Panc1 (cell line): ENCODE results near the gene COL28A1.

Experiments
- POLR2AphosphoS5 ChIP-seq: IDR thresholded peaks from 2 replicates; pipeline ENCODE4 v1.6.1; 2012; ENCODE audit warnings: mild to moderate bottlenecking, low read depth, low read length, moderate library complexity
- TCF7L2 ChIP-seq: IDR thresholded peaks from 2 replicates; pipeline ENCODE4 v1.6.1; 2011; ENCODE audit warnings: mild to moderate bottlenecking, low read depth, low read length, inconsistent platforms
- TF ChIP-seq, protein P1 (sequence below): fragments of 450-650 bp; IDR thresholded peaks from 2 replicates; pipeline ENCODE4 v1.5.1; 2017; ENCODE audit warnings: mild to moderate bottlenecking
- TF ChIP-seq, protein P2 (sequence below), 2 experiments: IDR thresholded peaks; 2 replicates each; pipeline ENCODE4 v1.6.1; 2011 to 2012; ENCODE audit warnings: low read depth in 2 of 2, control low read depth in 1 of 2, low read length in 1 of 2, mild to moderate bottlenecking in 1 of 2, moderate library complexity in 1 of 2; ENCODE audit not compliant: insufficient read depth in 1 of 2

DNA sequence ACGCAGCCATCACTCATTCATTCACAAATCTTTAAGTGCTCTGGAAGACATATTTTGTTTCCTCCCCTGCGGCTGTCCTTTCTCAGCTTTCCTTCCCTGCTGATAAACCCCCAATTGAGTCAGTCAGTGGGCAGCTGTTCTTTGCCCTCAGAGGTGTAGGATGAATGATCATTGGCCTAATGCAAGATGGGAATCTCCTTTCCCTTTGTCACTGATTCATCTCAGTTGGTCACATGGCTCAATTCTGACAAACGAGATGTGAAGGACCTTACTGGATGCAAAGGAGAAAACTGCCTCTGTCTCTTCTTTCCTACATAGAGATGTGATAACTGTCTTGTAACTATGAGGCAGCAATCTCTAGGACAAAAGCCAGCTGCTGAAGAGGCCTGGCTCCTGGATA is 44.6 kb downstream of the COL28A1 start:
- TF ChIP-seq, protein P1, sequence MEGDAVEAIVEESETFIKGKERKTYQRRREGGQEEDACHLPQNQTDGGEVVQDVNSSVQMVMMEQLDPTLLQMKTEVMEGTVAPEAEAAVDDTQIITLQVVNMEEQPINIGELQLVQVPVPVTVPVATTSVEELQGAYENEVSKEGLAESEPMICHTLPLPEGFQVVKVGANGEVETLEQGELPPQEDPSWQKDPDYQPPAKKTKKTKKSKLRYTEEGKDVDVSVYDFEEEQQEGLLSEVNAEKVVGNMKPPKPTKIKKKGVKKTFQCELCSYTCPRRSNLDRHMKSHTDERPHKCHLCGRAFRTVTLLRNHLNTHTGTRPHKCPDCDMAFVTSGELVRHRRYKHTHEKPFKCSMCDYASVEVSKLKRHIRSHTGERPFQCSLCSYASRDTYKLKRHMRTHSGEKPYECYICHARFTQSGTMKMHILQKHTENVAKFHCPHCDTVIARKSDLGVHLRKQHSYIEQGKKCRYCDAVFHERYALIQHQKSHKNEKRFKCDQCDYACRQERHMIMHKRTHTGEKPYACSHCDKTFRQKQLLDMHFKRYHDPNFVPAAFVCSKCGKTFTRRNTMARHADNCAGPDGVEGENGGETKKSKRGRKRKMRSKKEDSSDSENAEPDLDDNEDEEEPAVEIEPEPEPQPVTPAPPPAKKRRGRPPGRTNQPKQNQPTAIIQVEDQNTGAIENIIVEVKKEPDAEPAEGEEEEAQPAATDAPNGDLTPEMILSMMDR: no peak
- TF ChIP-seq POLR2AphosphoS5 (no peak), TCF7L2 (no peak)
- TF ChIP-seq, protein P2, sequence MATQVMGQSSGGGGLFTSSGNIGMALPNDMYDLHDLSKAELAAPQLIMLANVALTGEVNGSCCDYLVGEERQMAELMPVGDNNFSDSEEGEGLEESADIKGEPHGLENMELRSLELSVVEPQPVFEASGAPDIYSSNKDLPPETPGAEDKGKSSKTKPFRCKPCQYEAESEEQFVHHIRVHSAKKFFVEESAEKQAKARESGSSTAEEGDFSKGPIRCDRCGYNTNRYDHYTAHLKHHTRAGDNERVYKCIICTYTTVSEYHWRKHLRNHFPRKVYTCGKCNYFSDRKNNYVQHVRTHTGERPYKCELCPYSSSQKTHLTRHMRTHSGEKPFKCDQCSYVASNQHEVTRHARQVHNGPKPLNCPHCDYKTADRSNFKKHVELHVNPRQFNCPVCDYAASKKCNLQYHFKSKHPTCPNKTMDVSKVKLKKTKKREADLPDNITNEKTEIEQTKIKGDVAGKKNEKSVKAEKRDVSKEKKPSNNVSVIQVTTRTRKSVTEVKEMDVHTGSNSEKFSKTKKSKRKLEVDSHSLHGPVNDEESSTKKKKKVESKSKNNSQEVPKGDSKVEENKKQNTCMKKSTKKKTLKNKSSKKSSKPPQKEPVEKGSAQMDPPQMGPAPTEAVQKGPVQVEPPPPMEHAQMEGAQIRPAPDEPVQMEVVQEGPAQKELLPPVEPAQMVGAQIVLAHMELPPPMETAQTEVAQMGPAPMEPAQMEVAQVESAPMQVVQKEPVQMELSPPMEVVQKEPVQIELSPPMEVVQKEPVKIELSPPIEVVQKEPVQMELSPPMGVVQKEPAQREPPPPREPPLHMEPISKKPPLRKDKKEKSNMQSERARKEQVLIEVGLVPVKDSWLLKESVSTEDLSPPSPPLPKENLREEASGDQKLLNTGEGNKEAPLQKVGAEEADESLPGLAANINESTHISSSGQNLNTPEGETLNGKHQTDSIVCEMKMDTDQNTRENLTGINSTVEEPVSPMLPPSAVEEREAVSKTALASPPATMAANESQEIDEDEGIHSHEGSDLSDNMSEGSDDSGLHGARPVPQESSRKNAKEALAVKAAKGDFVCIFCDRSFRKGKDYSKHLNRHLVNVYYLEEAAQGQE (IDR thresholded peaks at IDR 0.05; ENCODE audit: insufficient read depth in 1 of 2, low read depth in 2 of 2, low read length in 1 of 2): no peak
